Esophagus squamous epithelium (tissue), 4 donors: ENCODE measurements around the gene CSPG4.

ENCODE experiments used
- POLR2A ChIP-seq, 4 donors: fragments of 450-650 bp; IDR thresholded peaks; one replicate each; pipeline ENCODE4 v1.6.1; 2017; ENCODE audit warnings: antibody characterized with exemption in 4 of 4, mild to moderate bottlenecking in 4 of 4, moderate library complexity in 3 of 4
- TF ChIP-seq, protein P1 (sequence below), 6 experiments: fragments of 450-650 bp in 4 of 6; fragments of 200-600 bp in 2 of 6; sonication (generic) in 2 of 6; IDR thresholded peaks; one replicate each; pipeline ENCODE4 v1.5.1; 2016 to 2019; ENCODE audit warnings: antibody characterized with exemption in 6 of 6, mild to moderate bottlenecking in 4 of 6, moderate library complexity in 4 of 6

DNA sequence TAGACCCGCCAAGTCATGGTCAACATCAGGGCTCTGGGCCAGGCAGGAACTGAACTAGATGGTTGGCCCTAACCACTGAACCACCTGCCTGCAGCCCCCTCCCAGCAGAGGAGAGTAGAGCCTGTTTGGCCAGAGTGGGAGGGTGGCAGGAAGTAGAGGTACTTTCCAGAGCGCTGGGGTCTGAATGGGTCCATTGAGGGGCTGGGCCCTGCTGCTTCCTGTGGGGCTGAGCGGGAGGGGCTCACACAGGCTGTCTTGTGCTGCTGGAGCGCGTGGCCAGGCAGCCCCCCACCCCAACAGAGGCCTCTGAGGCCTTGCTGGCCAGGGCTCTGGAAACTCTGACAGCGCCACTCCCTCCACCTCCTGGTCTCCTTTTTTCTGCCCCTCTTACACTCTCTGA is 17.4 kb downstream of the CSPG4 start:
- TF ChIP-seq, protein P1, sequence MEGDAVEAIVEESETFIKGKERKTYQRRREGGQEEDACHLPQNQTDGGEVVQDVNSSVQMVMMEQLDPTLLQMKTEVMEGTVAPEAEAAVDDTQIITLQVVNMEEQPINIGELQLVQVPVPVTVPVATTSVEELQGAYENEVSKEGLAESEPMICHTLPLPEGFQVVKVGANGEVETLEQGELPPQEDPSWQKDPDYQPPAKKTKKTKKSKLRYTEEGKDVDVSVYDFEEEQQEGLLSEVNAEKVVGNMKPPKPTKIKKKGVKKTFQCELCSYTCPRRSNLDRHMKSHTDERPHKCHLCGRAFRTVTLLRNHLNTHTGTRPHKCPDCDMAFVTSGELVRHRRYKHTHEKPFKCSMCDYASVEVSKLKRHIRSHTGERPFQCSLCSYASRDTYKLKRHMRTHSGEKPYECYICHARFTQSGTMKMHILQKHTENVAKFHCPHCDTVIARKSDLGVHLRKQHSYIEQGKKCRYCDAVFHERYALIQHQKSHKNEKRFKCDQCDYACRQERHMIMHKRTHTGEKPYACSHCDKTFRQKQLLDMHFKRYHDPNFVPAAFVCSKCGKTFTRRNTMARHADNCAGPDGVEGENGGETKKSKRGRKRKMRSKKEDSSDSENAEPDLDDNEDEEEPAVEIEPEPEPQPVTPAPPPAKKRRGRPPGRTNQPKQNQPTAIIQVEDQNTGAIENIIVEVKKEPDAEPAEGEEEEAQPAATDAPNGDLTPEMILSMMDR (IDR thresholded peaks at IDR 0.05): no peak
- TF ChIP-seq POLR2A (IDR thresholded peaks at IDR 0.05): no peak
